Hematopoietic multipotent progenitor cell treated with erythropoietin and hydrocortisone succinate and interleukin-3 and kit ligand, for 15 days (in vitro differentiated cells): ENCODE measurements around the gene GMFB.

ENCODE experiments used
- DNase-seq: peaks from one replicate; pipeline ENCODE4 v3.0.0-alpha.2; 2015; ENCODE audit warnings: low spot score

GMFB gene

GRCh38 chr14:54425537-54426274, 63.1 kb downstream of the GMFB start:
- DNase-seq: no peak

- no peak for DNase-seq
These were observed 63.7 kb downstream of the GMFB start for GRCh38 chr14:54425068-54425467.
